Heart left ventricle (tissue), 13 donors: ENCODE data around the gene CYP39A1.
A peak's percentile ranks its signal among the peaks of the same experiment; 100 is the strongest.

ENCODE experiments used
- CTCF ChIP-seq, 12 donors: fragments of 200-600 bp; sonication (generic) in 4 of 12; IDR thresholded peaks; one replicate each; pipeline versions ENCODE4 v1.5.0 to v1.8.0; 2018 to 2022; ENCODE audit warnings: antibody characterized with exemption in 12 of 12, mild to moderate bottlenecking in 5 of 12
- POLR2A ChIP-seq, 2 donors: fragments of 450-650 bp; IDR thresholded peaks; one replicate each; pipeline ENCODE4 v1.6.1; 2017; ENCODE audit warnings: antibody characterized with exemption in 2 of 2, mild to moderate bottlenecking in 2 of 2, moderate library complexity in 2 of 2
- donor health status: ischemic (EF 13 %, LVEDD 7.1; RV severe dilation, severe dysfunction).
- donor health status: DM: no; HTN: yes; CAD: no.
- donor health status: DM: no; HTN: no; CAD: no.
- donor health status: ischemic (EF 25% LVEDD 6.9; RV normal size, moderate dysfunction).
- donor health status: ischemic (EF 25% LVEDD 5.7; RV mildly dilated, moderate dysfunction).
- donor health status: ischemic (EF 35%, LVEDD 5.7; RV mildly dilated, moderate dysfunction).
- donor health status: nonischemic (EF 11% LVEDD 7.7; RV severe dilation, severe dysfunction).
- donor health status: DM: yes; HTN: yes; CAD: no.
- donor health status: PGD.
- donor health status: ischemic (EF 29% LVEDD 5.4; RV normal size, mild dysfunction).
- donor health status: nonischemic (EF 23%, LVEDD 6.1; RV moderate dilation, normal function).

- TF ChIP-seq CTCF (IDR thresholded peaks at IDR 0.05) (no peak), POLR2A (IDR thresholded peaks at IDR 0.05) (peak in 1 of 2 donors; percentile 60)
Observed at GRCh38 chr6:46513533-46513932, 139.1 kb downstream of the CYP39A1 start.
